ENCODE results near the gene TSPO. TPM values are rescaled to one million over a fixed set of nuclear protein-coding genes. Genes with fewer than 3 reads are reported as not detected.

TSPO gene
- total and polyA plus RNA-seq, 9 of the 15 experiments (the other 6 are each of a cell fraction or from before 2014, with no cell fraction given): 4.9 to 126 (median 25.3) TPM

DNA sequence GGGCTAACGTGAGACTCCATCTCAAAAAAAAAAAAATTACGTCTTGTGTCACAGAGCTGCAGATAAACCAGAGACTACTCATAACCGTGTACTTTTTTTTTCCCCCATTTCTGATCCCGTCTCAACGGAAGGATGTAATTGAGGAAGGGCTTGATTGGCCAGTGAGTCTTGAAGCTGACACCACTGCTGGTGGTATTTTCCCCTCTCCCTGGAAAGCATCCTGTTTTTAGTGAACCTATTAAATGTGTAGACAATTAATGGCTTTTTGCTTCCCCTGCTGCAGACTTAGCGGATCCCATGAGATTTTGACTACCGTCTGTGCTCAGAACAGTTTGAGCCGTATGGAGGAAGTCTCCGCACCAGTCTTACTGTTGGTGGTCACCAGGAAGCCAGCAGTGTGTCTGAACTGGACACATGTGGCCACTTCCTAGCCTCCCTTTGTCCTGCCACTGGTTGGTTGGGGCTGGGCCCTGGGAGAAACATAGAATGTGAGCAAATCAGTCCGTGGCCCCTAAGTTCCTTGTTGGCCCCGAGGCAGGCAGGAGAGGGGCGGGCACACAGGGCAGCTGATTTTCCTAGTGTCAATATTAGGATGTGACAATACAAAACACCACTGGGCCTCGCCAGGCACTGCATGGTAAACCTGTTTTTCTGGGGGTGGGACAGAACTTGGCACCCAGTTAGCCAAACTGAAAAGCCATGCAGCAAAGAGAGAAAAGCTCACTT, 37.7 kb upstream of the TSPO start:
- DNase-seq (ENCODE audit: extremely low read depth in 1 of 4, low spot score in 3 of 4) (no peak), FAIRE-seq (no peak), ATAC-seq (no peak)
- no peak overlapping the region for H3K4me2 ChIP-seq (ENCODE audit: insufficient read depth, low read length)
- no peak overlapping the region for H3K4me3 ChIP-seq
- intact Hi-C loops (cut with micrococcal nuclease): no loop called here
- H3K4me1 ChIP-seq (replicated peaks in 1 of 2; ENCODE audit: control insufficient read depth in 2 of 2, insufficient read depth in 2 of 2, low read length in 2 of 2): peaks cover 7 to 24% of the 10 kb centered on the region in 2 experiments; a peak in 3 of 5 replicates
- no peak overlapping the region for H2AFZ ChIP-seq (ENCODE audit: low read depth, low read length)
- 33% methylated on average over 9 of the region's 13 CpGs for WGBS (ENCODE audit: insufficient coverage, low coverage, missing lambda C conversion rate)
- H3K9ac ChIP-seq (ENCODE audit: insufficient read depth in 1 of 2, low read depth in 2 of 2, low read length in 2 of 2): no peak overlapping the region
- POLR2A ChIA-PET: interaction anchor here (2.1 kb wide), 1 partner anchor 14 kb away, joined by 5 read pairs; no protein-coding TSS in a partner anchor
- CTCF ChIA-PET (ENCODE audit: low intra/inter-chr PET ratio): no interaction called here
- no peaks in the 10 kb centered on the region for H3K9me1 ChIP-seq (ENCODE audit: control insufficient read depth, insufficient read depth, low read length)
- no TSS peak for BruUV-seq (replicated peaks)
- H3K79me2 ChIP-seq (ENCODE audit: control insufficient read depth, insufficient read depth, low read length): no peaks in the 10 kb centered on the region
- H3K27ac ChIP-seq (ENCODE audit: extremely low read depth, low read depth, low read length): no peak overlapping the region
- no peaks in the 10 kb centered on the region for H3K36me3 ChIP-seq (ENCODE audit: control insufficient read depth, insufficient read depth, low read length)
- H4K20me1 ChIP-seq (replicated peaks; ENCODE audit: control insufficient read depth, insufficient read depth, low read length): no peaks in the 10 kb centered on the region
- no peaks in the 10 kb centered on the region for H3K9me3 ChIP-seq (replicated peaks; ENCODE audit: control insufficient read depth, insufficient read depth, low read depth, low read length)
- in situ Hi-C loops (cut with MboI): no loop called here
- peaks cover 0 to 8% of the 10 kb centered on the region in 2 experiments; a peak in 2 of 5 replicates for H3K27me3 ChIP-seq (ENCODE audit: control insufficient read depth in 2 of 2, insufficient read depth in 2 of 2, low read length in 2 of 2)
- TF ChIP-seq CXXC5 (CRISPR knock-in tag; IDR thresholded peaks at IDR 0.05) (no peak), RNF2 (IDR thresholded peaks at IDR 0.05) (no peak), RBM17 (IDR thresholded peaks at IDR 0.05; ENCODE audit: borderline replicate concordance, low read depth, low read length) (no peak), NFE2 (IDR thresholded peaks at IDR 0.05; ENCODE audit: low read depth) (no peak), E2F3 (CRISPR knock-in tag; IDR thresholded peaks at IDR 0.05) (no peak), PHF21A (IDR thresholded peaks at IDR 0.05; ENCODE audit: borderline replicate concordance, low read depth) (no peak), RBM25 (IDR thresholded peaks at IDR 0.05; ENCODE audit: low read depth, low read length, severe bottlenecking) (no peak), OTX1 (CRISPR knock-in tag; IDR thresholded peaks at IDR 0.05) (no peak), CHD1 (IDR thresholded peaks at IDR 0.05; ENCODE audit: low read length) (no peak)
- TF ChIP-seq, protein P1, sequence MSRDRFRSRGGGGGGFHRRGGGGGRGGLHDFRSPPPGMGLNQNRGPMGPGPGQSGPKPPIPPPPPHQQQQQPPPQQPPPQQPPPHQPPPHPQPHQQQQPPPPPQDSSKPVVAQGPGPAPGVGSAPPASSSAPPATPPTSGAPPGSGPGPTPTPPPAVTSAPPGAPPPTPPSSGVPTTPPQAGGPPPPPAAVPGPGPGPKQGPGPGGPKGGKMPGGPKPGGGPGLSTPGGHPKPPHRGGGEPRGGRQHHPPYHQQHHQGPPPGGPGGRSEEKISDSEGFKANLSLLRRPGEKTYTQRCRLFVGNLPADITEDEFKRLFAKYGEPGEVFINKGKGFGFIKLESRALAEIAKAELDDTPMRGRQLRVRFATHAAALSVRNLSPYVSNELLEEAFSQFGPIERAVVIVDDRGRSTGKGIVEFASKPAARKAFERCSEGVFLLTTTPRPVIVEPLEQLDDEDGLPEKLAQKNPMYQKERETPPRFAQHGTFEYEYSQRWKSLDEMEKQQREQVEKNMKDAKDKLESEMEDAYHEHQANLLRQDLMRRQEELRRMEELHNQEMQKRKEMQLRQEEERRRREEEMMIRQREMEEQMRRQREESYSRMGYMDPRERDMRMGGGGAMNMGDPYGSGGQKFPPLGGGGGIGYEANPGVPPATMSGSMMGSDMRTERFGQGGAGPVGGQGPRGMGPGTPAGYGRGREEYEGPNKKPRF (IDR thresholded peaks at IDR 0.05; ENCODE audit: low read depth, low read length): no peak
- TF ChIP-seq, protein P2, sequence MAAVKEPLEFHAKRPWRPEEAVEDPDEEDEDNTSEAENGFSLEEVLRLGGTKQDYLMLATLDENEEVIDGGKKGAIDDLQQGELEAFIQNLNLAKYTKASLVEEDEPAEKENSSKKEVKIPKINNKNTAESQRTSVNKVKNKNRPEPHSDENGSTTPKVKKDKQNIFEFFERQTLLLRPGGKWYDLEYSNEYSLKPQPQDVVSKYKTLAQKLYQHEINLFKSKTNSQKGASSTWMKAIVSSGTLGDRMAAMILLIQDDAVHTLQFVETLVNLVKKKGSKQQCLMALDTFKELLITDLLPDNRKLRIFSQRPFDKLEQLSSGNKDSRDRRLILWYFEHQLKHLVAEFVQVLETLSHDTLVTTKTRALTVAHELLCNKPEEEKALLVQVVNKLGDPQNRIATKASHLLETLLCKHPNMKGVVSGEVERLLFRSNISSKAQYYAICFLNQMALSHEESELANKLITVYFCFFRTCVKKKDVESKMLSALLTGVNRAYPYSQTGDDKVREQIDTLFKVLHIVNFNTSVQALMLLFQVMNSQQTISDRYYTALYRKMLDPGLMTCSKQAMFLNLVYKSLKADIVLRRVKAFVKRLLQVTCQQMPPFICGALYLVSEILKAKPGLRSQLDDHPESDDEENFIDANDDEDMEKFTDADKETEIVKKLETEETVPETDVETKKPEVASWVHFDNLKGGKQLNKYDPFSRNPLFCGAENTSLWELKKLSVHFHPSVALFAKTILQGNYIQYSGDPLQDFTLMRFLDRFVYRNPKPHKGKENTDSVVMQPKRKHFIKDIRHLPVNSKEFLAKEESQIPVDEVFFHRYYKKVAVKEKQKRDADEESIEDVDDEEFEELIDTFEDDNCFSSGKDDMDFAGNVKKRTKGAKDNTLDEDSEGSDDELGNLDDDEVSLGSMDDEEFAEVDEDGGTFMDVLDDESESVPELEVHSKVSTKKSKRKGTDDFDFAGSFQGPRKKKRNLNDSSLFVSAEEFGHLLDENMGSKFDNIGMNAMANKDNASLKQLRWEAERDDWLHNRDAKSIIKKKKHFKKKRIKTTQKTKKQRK (IDR thresholded peaks at IDR 0.05; ENCODE audit: borderline replicate concordance, low read depth, low read length): no peak
- TF ChIP-seq, protein P3, sequence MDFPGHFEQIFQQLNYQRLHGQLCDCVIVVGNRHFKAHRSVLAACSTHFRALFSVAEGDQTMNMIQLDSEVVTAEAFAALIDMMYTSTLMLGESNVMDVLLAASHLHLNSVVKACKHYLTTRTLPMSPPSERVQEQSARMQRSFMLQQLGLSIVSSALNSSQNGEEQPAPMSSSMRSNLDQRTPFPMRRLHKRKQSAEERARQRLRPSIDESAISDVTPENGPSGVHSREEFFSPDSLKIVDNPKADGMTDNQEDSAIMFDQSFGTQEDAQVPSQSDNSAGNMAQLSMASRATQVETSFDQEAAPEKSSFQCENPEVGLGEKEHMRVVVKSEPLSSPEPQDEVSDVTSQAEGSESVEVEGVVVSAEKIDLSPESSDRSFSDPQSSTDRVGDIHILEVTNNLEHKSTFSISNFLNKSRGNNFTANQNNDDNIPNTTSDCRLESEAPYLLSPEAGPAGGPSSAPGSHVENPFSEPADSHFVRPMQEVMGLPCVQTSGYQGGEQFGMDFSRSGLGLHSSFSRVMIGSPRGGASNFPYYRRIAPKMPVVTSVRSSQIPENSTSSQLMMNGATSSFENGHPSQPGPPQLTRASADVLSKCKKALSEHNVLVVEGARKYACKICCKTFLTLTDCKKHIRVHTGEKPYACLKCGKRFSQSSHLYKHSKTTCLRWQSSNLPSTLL (IDR thresholded peaks at IDR 0.05): no peak
- TF ChIP-seq, protein P4, sequence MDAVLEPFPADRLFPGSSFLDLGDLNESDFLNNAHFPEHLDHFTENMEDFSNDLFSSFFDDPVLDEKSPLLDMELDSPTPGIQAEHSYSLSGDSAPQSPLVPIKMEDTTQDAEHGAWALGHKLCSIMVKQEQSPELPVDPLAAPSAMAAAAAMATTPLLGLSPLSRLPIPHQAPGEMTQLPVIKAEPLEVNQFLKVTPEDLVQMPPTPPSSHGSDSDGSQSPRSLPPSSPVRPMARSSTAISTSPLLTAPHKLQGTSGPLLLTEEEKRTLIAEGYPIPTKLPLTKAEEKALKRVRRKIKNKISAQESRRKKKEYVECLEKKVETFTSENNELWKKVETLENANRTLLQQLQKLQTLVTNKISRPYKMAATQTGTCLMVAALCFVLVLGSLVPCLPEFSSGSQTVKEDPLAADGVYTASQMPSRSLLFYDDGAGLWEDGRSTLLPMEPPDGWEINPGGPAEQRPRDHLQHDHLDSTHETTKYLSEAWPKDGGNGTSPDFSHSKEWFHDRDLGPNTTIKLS (IDR thresholded peaks at IDR 0.05; ENCODE audit: borderline replicate concordance, low read depth): no peak
